H1 (cell line): Measurements from ENCODE around the gene LARP4. TPM values are rescaled to one million over a fixed set of nuclear protein-coding genes. Genes with fewer than 3 reads are reported as not detected.

Experiments used
- CBX5 ChIP-seq: fragments of 300-800, 300-1000 bp; sonication (generic); IDR thresholded peaks from 2 replicates; pipeline ENCODE4 v1.7.1; 2016; ENCODE audit warnings: antibody characterized with exemption, low read length, low read depth
- ZNF274 ChIP-seq: IDR thresholded peaks from 2 replicates; pipeline ENCODE4 v1.7.0; 2012; ENCODE audit warnings: low read length, borderline replicate concordance; ENCODE audit errors: extremely low read depth
- polyA plus RNA-seq, 7 experiments: library from polyadenylated mRNA; depleted of rRNA in 3 of 7; stranded (reverse) in 5 of 7; unstranded in 2 of 7; fragments of >200 nt in 5 of 7; fragments of 200-250 nt in 2 of 7; gene quantifications; 1 replicate in 5 of 7; 2 replicates in 1 of 7; 4 replicates in 1 of 7; pipeline versions ENCODE4 v1.2.1 to v1.2.3, GENCODE V29; 2011 to 2013; ENCODE audit warnings: missing spikeins in 2 of 7, mixed read lengths in 2 of 7
- total RNA-seq: library from RNA; stranded (reverse); fragmentation: NEBNext Ultra II Directional; extraction: Animal tissue kit (Norgen Biotek cat#: 25700); gene quantifications from 2 replicates; pipeline ENCODE4 v1.2.1, GENCODE V29; 2021

LARP4 gene
- total and polyA plus RNA-seq, 2 of the 8 experiments (the other 6 are each of a cell fraction or from before 2014, with no cell fraction given), result 12.8 to 93.9 TPM

DNA sequence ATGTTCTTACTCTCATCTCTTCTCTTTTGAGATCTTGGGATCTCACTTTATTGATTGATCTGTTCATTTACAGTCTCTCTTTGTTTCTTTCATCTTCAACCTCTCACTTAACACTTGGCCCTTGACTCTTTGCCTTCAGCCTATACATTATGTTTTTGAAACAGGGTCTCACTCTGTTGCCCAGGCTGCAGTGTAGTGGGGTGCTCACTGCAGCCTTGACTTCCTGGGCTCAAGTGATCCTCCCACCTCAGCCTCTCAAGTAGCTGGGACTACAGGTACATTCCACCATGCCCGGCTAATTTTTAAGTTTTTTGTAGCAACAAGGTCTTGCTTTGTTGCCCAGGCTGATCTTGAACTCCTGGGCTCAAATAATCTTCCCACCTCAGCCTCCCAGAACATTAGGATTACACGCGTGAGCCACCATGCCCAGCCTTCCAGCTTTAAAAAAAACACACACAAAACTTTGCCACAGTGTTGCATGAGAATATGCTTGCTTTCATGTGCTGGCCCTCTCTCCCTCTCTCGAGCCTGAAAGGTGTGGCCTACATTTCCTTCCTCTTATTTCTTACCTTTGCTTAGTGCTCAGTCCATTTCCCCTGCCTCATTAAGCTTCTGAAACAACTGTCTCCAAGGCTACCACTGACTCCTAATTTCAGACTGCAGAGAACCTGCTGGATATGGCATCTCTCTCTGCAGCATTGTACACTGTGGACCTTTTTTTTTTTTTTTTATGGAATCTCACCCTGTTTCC lies 114.0 kb downstream of the LARP4 start (continued):
- TF ChIP-seq CBX5 (no peak), ZNF274 (no peak)
